ENCODE measurements around the gene EIF3M. TPM values are rescaled to one million over a fixed set of nuclear protein-coding genes. Genes with fewer than 3 reads are reported as not detected.

Gene EIF3M
- total RNA-seq, 6 experiments from 2014 or later: 61.4 to 254 (median 90.2) TPM

GRCh38 chr11:32555895-32556294 lies 27.7 kb upstream of the EIF3M start:
- no peaks in the 10 kb centered on the region for H3K4me1 ChIP-seq
- no peak overlapping the region for H3K27ac ChIP-seq
- intact Hi-C loops (cut with DNase I): no loop called here
- no peaks in the 10 kb centered on the region for H3K36me3 ChIP-seq
- DNase-seq: no peak
- H3K27me3 ChIP-seq: no peaks in the 10 kb centered on the region
- TF ChIP-seq CTCF (IDR thresholded peaks at IDR 0.05) (no peak), POLR2A (IDR thresholded peaks at IDR 0.05) (no peak)
- no peak overlapping the region for H3K4me3 ChIP-seq
- 75% methylated on average over 4 of the region's 7 CpGs for WGBS (ENCODE audit: insufficient coverage, low coverage, low lambda C conversion rate, missing lambda C conversion rate)
- no peak for ATAC-seq
- no peaks in the 10 kb centered on the region for H3K9me3 ChIP-seq

- no peaks in the 10 kb centered on the region for H3K9me3 ChIP-seq
- no peaks in the 10 kb centered on the region for H3K27me3 ChIP-seq
- no peak for DNase-seq
- no peaks in the 10 kb centered on the region for H3K36me3 ChIP-seq
- H3K27ac ChIP-seq: no peak overlapping the region
- TF ChIP-seq CTCF (IDR thresholded peaks at IDR 0.05): no peak
- no peak for TF ChIP-seq POLR2A (IDR thresholded peaks at IDR 0.05)
- no peak for ATAC-seq
- 69% methylated on average over 5 of the region's 11 CpGs for WGBS (ENCODE audit: insufficient coverage, low coverage, low lambda C conversion rate, missing lambda C conversion rate)
- H3K4me3 ChIP-seq: no peak overlapping the region
- intact Hi-C loops (cut with DNase I): no loop called here
- no peaks in the 10 kb centered on the region for H3K4me1 ChIP-seq
These were observed 21.8 kb upstream of the EIF3M start for GRCh38 chr11:32561835-32562234.

DNA sequence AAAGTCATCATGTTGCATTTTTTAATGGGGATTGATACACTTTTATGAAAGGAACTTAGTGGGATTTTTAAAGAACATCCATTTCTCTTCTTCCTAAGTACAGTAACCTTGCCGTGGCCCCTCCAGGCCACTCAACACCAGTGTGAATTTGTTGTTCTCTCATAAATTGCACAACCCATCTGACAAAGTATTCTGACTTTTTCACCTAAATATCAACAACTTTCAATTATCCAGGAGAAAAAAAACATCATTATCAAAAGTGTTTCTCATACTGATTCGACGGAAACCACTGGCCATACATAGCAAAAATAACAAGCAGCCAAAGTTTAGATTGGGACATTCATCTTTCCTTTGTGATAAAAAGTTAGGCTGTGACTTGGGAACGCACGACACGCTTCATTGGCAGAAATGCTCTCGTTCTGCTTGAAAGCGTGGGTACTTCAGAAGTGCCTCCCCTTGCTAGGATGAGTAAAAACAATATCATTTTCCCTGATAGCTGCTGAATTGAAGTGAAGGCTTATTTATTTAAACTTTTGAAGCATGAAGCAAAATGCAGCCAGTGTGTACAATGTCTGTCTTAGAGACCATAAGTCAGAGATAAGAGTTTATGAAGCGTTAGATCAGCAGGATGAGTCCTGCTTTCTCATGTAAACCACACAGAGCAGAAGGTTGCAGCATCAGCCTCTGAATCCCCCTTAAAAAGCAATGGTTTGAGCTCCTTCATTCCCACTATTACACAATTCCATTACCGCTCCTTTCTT lies 20.6 kb upstream of the EIF3M start:
- DNase-seq (no peak), ATAC-seq (no peak)
- H3K27me3 ChIP-seq: no peaks in the 10 kb centered on the region
- WGBS (ENCODE audit: insufficient coverage, low coverage, low lambda C conversion rate, missing lambda C conversion rate): 63% methylated on average over 10 of the region's 10 CpGs
- H3K36me3 ChIP-seq: no peaks in the 10 kb centered on the region
- H3K9me3 ChIP-seq: no peaks in the 10 kb centered on the region
- no peak overlapping the region for H3K27ac ChIP-seq
- no peak for TF ChIP-seq CTCF (IDR thresholded peaks at IDR 0.05)
- no peak for TF ChIP-seq POLR2A (IDR thresholded peaks at IDR 0.05)
- H3K4me1 ChIP-seq: no peaks in the 10 kb centered on the region
- intact Hi-C loops (cut with DNase I): no loop called here
- no peak overlapping the region for H3K4me3 ChIP-seq

- Histone ChIP-seq H3K27me3 (no peaks in the 10 kb centered on the region), H3K36me3 (no peaks in the 10 kb centered on the region), H3K9me3 (no peaks in the 10 kb centered on the region), H3K4me3 (no peak overlapping the region), H3K27ac (no peak overlapping the region), H3K4me1 (no peaks in the 10 kb centered on the region)
- DNase-seq (no peak), ATAC-seq (no peak)
- 50% methylated on average over 3 of the region's 3 CpGs for WGBS (ENCODE audit: insufficient coverage, low coverage, low lambda C conversion rate, missing lambda C conversion rate)
- intact Hi-C loops (cut with DNase I): no loop called here
- TF ChIP-seq POLR2A (IDR thresholded peaks at IDR 0.05) (no peak), CTCF (IDR thresholded peaks at IDR 0.05) (no peak)
These were observed 20.1 kb upstream of the EIF3M start for GRCh38 chr11:32563600-32563959.

All from right lobe of liver (tissue), 6 donors.